ENCODE data around the gene APOH. TPM values are rescaled to one million over a fixed set of nuclear protein-coding genes. Genes with fewer than 3 reads are reported as not detected.

The APOH gene
- total and polyA plus RNA-seq, 12 donors = 0.57 TPM; not detected in 11

DNA sequence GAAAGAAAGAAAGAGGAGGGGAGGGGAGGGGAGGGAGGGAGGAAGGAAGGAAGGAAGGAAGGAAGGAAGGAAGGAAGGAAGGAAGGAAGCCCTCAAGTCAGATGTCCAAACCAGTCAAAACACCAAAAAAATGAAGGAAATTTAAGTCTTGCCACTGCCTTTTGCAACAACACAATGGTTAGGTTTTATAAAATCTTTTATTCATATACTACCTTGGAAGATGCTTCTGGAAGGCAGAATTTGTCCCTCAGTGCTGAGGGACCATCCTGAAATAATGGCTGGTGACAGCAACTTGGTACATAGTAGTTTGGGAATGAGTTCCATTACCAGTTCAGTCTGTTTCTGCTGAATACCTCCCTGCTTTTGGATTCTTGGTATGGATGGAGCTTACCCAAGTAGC lies 7.9 kb downstream of the APOH start:
- TF ChIP-seq CTCF (IDR thresholded peaks at IDR 0.05) = no peak
- Histone ChIP-seq H3K36me3 (no peaks in the 10 kb centered on the region), H3K27me3 (peaks cover 0 to 10% (median 0%) of the 10 kb centered on the region in 7 donors), H3K9me3 (no peaks in the 10 kb centered on the region), H3K4me1 (no peaks in the 10 kb centered on the region), H3K27ac (no peak overlapping the region), H3K4me3 (no peak overlapping the region)
- no peak for DNase-seq
- intact Hi-C loops (cut with DNase I) = no loop called here
- no peak for ATAC-seq

DNA sequence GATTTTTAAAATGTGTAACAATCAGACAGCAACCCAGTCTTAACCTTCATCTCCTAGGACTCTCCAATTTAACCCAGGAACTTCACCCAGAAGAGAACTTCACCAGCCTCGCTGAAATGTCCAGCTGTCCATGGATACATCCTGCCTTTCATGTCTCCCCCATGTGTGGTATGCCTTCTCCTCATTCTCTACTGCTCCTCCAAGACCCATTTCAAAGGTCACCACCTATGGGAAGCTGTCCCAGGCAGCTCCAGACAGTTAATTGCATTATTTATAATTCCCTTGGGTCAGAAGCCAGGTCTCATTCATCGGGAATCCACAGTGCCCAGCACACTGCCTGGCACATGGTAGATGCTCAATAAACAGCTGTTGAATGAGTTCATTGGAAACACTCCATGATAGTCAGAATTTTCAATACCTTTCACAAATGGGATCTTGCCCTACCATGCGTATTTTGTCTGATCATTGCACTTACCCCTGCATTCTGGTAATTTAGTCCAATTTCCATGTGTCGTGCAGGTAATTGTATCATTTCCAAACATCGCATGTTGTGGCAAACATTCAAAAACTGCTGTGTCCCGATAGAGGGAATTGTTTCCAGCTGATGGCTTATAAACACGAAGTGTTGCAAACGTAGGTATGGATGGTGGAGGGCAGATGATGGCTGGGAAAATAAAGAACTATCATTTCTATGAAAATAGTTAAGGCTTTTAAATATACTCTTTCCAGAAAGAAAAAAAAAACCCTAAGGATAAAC lies 9.0 kb downstream of the APOH start:
- WGBS, 2 donors = 84 to 88% methylated on average over 8 of the region's 8 CpGs
- Histone ChIP-seq H3K36me3 (no peaks in the 10 kb centered on the region), H3K4me1 (no peaks in the 10 kb centered on the region), H3K9me3 (no peaks in the 10 kb centered on the region), H3K27me3 (peaks cover 0 to 10% (median 0%) of the 10 kb centered on the region in 7 donors), H3K4me3 (no peak overlapping the region), H3K27ac (no peak overlapping the region)
- intact Hi-C loops (cut with DNase I) = no loop called here
- no peak for ATAC-seq
- DNase-seq = no peak
- TF ChIP-seq CTCF (IDR thresholded peaks at IDR 0.05) = no peak

GRCh38 chr17:66215529-66215911 lies 13.7 kb downstream of the APOH start:
- no peak overlapping the region for H3K4me3 ChIP-seq
- H3K4me1 ChIP-seq = no peaks in the 10 kb centered on the region
- TF ChIP-seq CTCF (IDR thresholded peaks at IDR 0.05) = no peak
- no peak for ATAC-seq
- no peaks in the 10 kb centered on the region for H3K9me3 ChIP-seq
- H3K27ac ChIP-seq = no peak overlapping the region
- DNase-seq = no peak
- intact Hi-C loops (cut with DNase I) = no loop called here
- H3K27me3 ChIP-seq = peaks cover 0 to 10% (median 0%) of the 10 kb centered on the region in 7 donors
- WGBS, 2 donors = 87 to 98% methylated on average over 3 of the region's 3 CpGs
- H3K36me3 ChIP-seq = no peaks in the 10 kb centered on the region

- no peaks in the 10 kb centered on the region for H3K4me1 ChIP-seq
- no peak for TF ChIP-seq CTCF (IDR thresholded peaks at IDR 0.05)
- peaks cover 0 to 9% (median 0%) of the 10 kb centered on the region in 7 donors for H3K27me3 ChIP-seq
- no peak overlapping the region for H3K4me3 ChIP-seq
- 74 to 81% methylated on average over 5 of the region's 5 CpGs for WGBS, 2 donors
- no peak for ATAC-seq
- no peak for DNase-seq
- H3K9me3 ChIP-seq = no peaks in the 10 kb centered on the region
- H3K36me3 ChIP-seq = no peaks in the 10 kb centered on the region
- intact Hi-C loops (cut with DNase I) = no loop called here
- H3K27ac ChIP-seq = no peak overlapping the region
Measured at GRCh38 chr17:66214884-66215528, 14.2 kb downstream of the APOH start.
